Activated CD8-positive, alpha-beta memory T cell treated with anti-CD3 and anti-CD28 coated beads, Interleukin-2, amount 50 U/mL, for 24 hours (primary cell): Measurements from ENCODE around the gene BGLAP.

Experiments used
- DNase-seq: peaks from one replicate; pipeline ENCODE4 v3.0.0-alpha.2; 2020; ENCODE audit errors: extremely low read depth

BGLAP gene

DNA sequence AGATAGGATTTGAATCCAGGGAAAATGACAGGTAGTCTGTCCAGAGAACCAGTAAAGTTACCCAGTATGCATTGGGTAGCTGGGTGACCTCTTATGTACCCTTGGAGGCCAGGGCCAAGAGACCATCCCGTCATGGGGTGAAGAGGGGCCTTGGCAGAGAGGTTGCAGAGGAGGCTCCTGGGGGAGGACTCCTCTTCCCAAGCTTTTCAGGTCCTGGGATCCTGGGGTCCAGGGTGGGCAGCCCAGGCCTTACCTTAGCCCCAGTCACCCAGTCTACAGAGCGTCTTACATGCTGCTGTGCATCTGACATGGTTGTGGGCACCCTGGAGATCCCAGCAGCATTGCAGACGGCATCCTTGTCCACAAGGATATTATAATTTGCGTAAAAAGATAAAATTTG is 15.2 kb upstream of the BGLAP start:
- no peak for DNase-seq

DNA sequence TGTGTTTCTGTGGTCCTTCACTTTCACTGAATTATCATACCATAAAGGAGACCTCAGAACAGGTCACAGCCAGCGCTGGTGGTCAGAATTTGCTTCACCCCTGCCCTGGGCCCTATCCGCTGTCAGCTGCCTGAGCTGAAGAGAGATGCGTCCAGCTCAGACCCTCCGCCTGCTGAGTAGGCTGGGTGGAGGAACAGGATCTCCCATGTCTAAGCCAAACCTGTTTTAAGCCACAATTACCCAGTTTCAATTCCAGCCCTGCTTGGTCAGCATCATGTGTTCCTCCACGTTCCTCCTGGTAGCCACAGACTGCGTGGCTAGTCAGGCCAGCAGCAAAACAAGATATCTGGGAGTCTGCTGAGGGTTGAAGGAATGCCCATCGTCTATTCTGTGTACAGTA is 13.5 kb upstream of the BGLAP start:
- no peak for DNase-seq

DNA sequence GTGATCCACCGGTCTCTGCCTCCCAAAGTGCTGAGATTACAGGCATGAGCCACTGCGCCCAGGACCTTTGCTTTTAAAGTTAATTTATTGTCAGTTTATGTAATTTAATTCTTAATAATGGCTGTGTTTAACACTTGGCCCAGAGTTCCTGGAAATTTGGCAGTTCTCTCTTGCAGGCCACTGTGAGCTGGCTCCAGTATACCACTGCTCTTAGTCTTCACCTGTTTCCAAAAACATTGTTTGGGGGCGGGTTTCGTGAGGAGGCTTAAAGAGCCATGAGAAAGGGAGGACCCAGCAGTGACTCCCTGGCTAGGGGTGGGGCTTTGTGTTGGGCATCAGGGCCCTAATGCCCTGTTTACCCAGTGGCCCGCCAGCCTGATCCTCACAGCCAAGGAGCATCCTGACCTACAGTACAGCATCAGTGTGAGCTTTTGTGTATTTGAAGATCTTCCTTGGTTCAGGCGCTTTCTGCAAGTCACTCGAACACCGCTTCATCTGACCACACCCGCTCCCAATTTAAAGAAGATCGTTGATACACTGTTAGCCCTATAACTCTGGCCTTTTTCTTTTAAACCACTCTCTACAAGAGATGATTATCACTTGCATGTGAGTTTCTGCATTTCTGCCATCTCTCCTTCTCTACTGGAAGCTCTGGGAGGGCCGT is 12.0 kb upstream of the BGLAP start:
- DNase-seq = no peak

DNA sequence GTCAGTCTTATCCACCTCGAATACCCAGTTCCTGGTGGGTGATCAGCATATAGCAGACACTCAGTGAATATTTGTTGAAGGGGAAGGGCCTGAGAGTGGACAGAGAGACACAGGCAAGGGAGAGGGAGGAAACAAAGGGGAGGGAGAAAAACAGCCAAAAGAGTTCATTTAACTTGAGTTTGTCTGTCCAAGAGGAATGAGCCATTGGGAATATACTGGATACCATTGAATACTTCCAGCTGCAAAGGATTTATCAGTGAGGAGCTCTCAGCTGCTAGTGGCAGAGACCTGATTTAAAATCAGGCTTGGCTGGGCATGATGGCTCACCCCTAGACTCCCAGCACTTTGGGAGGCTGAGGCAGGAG is 11.5 kb upstream of the BGLAP start:
- DNase-seq = no peak

DNA sequence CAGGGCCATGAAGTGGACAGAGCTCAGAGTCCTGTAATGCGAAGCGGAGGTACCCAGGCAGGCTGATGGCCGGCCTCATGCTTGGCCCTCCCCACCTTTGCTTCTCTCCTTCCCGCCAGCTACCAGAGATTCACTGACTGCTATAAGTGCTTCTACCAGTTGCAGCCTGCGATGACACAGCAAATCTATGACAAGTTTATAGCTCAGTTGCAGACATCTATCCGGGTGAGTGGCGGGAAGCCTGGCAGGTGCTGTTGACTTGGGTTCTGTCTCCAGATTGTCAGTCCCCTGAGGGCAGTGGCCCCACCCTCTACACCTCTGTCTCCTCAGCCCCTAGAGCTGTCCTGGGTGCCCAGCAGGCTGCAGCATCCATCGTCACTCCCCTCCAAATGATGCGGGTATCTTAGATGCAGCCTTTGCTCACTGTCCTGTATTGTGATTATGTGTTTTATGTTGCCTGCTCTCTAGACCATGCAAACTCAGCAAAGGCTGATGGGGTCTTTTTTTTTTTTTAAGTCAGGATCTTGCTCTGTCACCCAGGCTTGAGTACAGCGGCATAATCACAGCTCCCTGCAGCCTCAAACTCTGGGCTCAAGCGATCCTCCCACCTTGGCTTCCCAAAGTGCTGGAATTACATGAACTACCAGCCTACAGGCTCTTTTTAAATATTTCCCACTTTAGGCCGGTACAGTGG is 9.6 kb upstream of the BGLAP start:
- no peak for DNase-seq

DNA sequence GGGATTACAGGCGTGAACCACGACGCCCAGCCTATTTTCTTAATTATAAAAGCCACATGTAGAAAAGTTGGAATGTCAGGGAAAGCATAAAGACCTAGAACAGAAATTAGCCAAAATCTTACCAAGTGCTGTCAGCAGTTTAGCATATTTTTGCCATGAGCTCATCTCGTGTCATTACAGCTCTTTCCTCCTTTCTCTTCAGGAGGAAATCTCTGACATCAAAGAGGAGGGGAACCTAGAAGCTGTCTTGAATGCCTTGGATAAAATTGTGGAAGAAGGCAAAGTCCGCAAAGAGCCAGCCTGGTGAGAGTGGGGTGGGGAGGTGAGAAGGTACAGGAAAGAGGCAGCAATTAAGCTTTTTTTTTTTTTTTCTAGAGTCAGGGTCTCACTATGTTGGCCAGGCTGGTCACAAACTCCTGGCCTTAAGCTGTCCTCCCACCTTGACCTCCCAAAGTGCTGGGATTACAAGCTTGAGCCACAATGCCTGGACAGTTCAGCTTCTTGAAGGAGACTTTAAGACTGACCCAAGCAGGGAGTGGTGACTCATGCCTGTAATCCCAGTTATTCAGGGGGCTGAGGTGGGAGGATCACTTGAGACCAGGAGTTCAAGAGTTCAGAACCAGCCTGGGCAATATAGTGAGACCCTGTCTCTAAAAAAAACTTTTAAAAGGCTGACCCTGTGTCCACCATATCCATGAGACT is 8.4 kb upstream of the BGLAP start:
- no peak for DNase-seq

DNA sequence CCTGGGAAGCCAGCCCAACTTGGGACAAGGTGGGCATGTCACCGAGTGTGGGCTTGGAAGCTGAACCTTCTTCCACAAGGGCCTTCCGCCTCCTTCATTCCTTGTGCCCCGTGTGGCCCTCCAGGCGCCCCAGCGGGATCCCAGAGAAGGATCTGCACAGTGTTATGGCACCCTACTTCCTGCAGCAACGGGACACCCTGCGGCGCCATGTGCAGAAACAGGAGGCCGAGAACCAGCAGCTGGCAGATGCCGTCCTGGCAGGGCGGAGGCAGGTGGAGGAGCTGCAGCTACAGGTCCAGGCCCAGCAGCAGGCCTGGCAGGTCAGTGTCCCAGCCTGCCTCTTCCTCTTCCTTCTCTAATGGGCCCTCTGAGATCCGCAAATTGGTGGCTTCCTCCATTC is 5.8 kb upstream of the BGLAP start:
- DNase-seq = no peak

DNA sequence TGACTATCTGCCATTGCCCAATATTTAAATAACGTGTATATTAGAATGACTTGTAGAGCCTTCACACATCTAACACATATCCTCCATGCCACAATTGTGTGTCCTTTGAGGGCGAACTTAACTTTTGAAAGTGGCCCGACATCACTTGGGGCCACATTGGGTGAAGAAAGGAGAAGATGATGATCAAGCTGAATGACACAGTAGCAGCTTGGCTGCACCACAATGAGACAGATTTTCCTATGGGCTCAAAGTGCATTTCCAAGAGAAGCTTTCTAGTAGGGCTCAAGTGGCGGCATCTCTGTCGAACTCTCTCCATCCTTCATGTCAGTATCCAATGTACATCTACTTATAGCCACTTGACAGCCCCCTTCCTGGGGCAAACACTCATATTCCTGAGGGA is 3.7 kb upstream of the BGLAP start:
- no peak for DNase-seq

DNA sequence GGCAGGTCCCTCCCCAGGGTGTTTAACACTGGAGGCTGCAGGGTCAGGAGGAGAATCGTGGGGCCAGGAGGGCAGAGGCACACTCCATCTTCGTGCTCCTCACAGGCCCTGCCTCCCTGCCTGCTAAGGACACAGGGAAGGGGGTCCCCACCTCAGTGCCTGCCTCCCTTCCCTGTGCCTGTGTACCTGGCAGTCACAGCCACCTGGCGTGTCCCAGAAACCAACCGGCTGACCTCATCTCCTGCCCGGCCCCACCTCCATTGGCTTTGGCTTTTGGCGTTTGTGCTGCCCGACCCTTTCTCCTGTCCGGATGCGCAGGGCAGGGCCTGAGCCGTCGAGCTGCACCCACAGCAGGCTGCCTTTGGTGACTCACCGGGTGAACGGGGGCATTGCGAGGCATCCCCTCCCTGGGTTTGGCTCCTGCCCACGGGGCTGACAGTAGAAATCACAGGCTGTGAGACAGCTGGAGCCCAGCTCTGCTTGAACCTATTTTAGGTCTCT is 623 bp upstream of the BGLAP start:
- DNase-seq = no peak

DNA sequence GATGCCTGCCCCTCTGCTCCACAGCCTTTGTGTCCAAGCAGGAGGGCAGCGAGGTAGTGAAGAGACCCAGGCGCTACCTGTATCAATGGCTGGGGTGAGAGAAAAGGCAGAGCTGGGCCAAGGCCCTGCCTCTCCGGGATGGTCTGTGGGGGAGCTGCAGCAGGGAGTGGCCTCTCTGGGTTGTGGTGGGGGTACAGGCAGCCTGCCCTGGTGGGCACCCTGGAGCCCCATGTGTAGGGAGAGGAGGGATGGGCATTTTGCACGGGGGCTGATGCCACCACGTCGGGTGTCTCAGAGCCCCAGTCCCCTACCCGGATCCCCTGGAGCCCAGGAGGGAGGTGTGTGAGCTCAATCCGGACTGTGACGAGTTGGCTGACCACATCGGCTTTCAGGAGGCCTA is 754 bp downstream of the BGLAP start:
- DNase-seq = no peak

DNA sequence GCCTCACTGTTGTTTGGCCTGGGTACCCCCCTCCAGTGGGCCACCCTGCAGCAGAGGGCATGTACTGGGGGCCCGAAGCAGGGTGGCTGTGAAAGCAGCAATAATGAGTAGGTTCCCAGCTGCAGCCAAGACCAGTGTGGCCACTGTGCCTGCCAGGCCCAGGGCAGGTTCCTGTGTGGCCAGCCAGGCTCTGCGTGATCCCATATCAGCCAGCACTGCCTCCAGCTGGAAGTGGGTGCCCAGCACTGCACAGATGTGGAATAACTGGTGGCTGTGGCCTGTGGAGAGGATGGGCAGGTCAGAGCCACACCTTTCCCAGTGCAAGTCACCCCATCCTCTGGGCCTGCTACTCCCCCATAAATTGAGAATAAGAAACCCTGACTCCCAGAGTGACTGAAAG is 2.1 kb downstream of the BGLAP start:
- no peak for DNase-seq

DNA sequence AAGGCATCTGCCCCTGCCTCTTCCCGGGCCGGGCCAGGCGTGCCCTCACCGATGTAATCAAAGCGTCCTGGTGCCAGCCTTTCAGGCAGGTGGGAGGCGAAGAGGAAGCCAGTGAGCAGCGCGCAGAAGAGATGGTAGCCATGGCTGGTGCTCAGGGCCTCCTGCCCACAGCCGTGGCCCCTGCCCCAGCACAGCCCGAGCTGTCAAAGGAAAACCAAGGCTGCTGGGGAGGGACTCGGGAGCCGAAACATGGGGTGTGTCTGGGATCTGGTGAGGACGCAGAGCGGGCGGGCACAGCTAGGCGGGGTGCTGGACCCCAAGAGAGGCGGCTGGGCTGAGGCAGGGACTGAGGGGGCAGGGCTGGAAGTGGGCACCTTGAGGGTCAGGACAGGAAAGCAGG is 2.7 kb downstream of the BGLAP start:
- DNase-seq = no peak

DNA sequence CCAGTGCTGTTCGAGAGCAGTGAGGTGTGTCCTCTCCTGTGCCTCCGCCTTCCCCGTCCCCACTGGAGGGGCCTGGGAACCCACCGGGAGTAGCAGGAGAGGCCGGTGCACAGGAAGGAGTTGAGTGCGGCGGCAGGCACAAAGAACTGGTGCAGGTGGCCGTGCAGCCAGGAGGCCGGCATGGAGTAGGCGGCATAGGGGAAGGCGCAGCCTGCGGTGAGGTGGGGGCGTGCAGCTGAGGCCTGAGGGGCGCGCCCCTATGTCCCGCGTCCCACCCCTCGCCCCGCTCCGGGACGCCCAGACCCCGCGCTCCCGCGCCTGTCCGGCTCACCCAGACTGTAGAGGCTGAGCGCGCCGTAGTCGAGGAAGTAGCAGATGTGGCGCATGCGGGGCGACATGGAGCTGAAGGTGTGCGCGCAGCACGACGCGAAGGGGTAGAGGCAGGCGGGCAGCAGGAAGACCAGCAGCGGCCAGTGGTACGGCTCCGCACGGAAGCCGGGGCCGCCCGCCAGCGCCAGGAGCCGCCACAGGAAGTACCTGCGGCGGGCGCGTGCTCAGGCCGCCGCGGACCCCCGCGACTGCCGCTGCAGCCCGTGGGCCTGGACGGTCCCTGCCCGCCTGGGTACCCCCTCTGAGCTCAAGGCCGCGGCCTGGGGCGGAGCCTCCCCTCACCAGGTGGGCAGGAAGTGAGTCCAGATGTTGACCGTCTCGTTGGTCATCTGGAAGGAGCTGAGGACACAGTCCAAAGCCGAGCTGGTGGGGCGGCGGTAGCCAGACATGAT is 3.7 kb downstream of the BGLAP start:
- DNase-seq = no peak

DNA sequence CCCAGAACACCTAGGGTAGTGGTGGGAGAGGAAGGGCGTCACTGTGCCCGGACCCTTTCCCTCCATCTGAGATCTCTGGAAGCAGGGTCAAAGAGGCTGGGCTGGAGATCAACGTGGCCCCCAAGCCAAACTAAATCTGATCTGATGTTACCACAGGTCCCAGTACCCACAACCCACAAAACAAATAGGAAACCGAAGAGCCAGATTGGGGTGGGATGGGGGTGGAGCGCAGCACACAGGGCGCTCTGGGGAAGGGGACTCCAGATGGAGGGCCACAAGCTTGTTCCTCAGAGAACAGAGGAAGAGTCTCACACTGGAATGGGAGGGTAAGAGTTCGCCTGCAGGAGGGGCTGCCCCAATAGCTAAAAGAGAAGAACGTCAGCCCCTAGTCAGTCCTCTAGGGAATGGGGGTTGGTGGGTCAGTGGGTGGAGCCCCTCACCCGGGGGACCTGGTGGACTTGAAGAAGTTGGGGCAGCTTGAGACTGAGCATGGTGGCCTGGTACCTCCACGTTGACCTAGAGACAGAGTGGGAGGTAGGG is 4.3 kb downstream of the BGLAP start:
- DNase-seq = no peak

DNA sequence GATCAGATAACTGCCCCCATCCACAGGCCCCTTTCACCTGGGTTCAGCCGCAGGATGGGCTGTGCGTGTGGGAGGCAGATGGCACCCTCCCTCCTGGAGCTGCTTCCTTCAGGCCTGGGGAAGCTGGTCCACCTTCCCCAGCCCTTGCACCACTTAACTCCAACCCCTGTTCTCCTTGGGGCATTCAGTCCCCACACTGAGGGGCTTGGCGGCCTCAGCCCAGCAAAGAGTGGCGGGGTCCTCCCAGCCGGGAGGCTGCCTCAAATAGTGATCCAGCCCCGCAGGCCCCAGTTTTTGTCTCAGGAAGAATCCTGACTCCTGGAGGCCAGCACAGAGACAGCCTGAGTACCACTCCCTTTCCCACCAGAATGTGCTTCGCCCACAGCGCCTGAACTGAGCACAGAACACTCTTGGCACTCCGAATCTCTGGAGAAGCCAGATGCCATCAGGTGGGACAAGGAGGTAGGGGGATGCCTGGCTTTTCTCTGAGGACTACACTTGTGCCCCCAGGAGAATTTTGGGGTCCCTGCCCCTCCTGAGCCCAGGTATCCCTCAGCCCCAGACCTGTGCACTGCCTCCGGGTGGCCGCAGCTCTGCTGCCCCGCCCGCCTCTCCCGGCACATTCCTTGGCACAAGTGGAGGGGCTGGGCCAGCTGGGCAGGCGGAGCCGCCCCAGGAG is 4.9 kb downstream of the BGLAP start:
- DNase-seq = no peak

DNA sequence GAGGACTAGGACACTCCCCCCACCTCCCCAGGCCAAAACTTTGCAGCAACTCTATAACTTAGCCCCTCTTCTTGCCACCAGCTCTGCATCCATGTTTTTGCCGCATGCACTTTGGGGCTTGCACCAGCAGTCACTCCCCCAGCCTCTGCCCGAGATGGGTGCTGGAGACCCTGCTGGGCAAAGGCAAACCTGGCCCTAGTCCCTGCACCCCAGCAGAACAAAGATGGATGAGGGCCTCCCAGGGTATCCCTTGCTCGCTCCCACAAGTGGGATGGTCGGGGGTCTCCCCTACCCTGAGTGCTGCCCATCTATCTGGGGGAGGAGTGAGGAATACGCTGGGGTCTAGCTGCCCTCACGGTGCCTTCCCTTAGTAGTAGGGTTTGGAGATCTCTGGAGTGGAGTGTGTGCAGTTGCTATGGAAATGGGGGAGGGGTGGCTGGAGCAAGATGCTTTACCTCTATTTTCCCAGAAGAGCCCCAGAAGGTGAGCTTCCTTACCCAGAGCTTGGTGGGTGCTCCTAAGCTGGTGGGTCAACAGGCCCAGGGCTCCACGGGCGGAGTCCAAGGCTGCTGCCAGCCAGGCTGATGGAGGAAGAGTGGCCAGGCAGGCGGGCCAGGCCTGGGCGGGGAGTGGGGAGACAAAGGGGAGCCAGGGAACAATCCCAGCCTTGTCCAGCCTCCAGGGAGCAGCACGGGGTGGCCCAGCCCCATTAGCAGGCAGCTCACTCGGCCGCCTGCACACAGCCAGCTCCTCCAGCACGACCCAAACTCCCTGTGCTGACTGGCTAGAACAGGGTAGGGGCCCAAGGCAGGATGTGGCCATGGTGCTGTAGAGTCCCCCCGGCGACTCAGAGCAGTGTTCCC is 5.7 kb downstream of the BGLAP start, which contains the start of gene PAQR6:
PAQR6 (minus strand) TSS at position 597 of the 863 bp plus-strand sequence. CDS start 1,325 bp downstream, outside the sequence.
- no peak for DNase-seq

DNA sequence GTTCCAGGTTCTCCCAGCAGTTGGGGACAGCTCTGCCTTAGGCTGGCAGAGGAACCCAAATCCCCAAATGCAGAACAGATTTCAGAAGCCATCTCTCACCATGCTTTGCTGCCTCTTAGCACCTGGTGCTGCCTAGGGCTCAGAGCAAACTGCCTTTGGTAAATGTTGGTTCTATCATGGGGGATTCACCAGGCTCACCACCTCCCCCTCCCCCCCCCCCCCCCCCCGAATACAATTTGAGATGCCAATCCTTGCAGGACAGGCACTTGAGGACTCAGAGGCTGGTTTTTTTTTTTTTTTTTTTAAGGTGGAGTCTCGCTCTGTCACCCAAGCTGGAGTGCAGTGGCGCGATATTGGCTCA is 6.3 kb downstream of the BGLAP start:
- no peak for DNase-seq

DNA sequence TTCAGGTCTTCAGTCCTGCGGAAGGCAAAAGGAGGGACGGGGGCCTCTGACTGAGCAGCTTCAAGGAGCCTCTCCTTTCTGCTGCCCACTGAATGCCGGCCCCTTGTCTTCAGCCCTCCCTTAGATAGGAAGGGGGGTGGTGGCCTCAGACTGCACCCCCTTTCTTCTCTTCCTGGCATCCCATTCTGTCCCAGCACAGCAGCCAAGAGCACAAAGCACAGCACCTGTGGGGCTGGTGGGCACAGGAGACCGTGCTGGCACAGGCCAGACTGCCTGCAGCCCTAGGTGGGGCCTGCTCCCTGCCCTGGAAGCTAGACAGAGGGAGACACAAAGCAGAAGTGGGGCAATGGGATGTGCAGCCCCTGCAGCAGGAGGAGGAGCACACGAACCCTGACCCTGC is 7.6 kb downstream of the BGLAP start:
- no peak for DNase-seq

DNA sequence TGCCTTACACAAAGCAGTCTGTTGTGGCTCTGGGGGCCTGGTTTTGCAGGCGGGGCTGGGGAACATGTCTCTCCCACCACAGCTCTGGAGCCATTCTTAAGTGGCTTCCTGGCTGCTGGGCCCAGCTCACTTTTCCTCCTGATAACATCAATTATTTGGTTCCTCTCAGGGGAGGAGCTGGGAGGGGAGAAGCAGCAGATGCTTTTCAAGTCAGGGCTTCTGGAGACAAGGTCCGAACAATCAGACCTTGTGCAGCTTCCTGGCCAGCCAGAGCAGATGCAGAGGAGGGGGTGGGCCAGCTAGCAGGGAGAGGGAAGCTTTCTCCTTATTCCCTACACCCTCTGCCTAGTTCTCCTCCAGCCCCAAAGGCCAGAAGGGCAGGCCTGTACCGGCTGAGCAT is 9.5 kb downstream of the BGLAP start:
- DNase-seq = no peak

DNA sequence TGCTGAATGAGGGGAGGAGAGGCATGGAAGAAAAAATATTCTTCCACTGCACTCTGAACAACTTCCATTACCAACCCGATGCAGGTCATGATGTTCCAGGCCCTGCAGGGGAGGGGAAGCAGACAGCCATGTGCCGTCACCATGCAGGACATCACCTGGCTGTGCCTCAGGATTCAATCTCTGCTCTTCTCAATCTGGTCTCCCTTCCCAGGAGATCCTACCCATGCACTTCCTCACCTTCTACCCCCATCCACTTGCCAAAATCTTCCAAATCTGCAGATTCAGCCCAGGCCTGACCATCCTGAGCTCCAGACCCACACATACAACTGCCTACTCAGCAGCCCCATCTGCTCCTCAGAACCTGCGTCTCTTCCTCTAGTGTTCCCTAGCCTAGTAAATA is 11.7 kb downstream of the BGLAP start:
- no peak for DNase-seq
